ENCODE data around the gene MECP2.
A peak's percentile ranks its signal among the peaks of the same experiment; 100 is the strongest.
"Not testable (repeated sequence)": the region's sequence is repeated elsewhere in the genome, so short reads cannot be mapped to it uniquely, and the experiment has no call there.

The MECP2 gene

DNA sequence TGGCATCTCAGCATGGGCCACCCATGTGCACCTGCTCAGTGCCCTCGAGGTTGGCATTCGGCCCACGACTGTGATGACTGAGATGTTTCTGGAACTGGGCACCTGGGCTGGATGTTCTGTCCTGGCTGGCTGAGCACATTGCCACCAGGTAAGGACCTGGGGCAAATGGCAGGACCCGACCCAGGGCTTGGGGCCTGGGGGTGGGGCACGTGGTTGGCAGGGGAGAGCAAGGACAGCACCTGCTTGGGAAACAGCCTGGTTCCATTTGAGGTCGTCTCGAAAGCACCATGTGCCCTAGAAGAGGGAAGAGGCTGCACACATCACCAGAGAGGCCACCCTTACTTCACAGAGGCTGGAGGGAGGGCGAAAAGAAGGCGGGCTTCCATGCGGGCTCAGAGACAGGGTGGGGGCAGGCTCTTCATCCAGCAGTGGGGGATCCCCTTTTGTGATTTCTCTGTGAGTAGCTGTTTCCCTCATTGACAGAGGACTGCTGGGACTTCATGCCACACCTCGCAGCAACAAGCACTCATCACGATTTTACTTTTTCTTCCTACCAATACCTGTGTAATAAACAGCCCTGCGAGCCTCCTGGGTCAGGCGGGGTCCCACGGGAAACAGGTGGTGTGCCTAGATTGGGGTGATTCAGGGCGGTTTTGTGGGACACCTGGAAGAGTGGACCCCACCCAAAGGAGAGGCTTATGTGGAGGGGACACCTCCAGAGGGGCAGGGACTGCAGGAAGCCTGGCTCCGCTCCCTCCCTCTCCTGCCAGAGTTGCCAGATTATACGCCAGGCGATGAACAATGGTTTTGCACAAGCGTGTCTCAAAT lies 113.0 kb downstream of the MECP2 start:
- DNase-seq: no peak

DNA sequence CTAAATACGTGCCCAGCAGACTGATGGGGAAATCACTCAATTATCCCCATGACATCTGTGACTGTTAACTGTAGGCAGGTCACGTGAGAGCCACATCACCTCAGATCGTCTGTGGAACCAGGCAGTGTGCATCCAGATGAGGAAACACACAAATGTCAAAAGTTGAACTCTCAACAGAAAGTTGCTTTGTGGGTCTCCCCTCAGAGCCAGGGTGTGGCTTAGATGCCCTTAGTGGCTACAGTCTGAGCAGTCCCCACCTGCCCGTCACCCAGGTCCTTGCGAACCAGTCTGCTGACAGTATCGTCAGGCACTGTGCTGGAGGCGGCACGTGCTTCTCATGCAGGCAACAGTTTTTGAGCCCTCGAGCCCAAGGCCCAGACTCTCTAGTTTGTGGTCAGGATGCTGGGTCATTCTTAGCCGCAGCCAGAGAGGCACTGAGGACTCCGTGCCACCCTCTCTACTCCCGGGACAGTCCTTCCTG lies 114.2 kb downstream of the MECP2 start:
- DNase-seq: no peak

DNA sequence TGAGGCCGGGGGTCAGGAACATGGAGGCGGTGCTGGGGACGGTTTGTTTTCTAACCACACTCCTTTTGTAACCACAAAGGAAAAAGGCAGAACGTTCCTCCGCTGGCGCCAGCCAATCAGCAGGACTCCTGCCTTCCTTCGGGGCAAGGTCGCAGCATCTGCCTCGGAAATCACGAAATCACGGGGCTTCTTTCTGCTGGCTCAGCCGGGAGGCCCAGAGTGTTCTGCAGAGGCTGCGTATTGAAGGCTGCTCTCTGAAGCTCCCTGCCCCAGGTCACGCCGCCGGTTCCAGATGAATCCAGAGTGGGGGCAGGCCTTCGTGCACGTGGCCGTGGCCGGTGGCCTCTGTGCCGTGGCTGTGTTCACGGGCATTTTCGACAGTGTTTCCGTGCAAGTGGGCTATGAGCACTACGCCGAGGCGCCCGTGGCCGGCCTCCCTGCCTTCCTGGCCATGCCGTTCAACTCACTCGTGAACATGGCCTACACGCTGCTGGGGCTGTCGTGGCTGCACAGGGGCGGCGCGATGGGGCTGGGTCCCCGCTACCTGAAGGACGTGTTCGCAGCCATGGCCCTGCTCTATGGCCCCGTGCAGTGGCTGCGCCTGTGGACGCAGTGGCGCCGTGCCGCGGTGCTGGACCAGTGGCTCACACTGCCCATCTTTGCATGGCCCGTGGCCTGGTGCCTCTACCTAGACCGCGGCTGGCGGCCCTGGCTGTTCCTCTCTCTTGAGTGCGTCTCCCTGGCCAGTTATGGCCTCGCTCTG lies 115.6 kb downstream of the MECP2 start:
- DNase-seq: peak; percentile 38

DNA sequence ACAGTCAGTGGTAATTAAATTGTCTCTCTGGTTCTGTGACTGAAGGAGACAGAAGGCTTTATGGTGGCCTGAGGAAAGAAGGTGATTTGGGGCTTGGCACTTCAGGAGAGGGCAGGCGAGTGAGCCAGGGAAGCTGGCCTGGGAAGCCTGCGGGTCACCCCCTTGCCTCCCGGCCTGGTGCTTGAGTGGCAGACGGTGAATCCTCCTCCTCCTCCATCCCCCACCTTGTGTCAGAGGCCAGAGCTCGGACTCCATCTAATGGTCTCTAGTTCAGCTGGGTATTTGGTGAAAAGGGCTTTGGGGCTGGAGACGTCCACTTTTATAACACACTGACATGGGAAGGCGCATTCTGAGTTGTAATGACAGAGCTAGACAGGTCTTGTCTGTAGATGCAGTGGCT lies 116.3 kb downstream of the MECP2 start:
- no peak for DNase-seq

DNA sequence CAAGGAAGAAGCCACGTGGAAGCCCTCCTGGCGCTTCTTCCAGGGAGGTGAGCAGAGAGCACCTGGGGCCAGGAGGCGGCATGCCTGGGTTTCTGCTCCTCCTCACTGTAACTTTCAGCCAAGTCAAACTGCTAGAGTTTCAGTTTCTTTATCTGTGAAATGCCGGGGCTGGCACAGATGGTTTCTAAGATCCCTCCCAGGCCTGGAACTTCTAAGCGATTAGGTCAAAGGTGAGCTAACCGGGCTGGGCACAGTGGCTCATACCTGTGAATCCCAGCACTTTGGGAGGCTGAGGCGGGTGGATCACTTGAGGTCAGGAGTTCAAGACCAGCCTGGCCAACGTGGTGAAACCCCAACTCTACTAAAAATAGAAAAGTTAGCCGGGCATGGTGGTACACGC lies 117.1 kb downstream of the MECP2 start:
- DNase-seq: not testable (repeated sequence)

DNA sequence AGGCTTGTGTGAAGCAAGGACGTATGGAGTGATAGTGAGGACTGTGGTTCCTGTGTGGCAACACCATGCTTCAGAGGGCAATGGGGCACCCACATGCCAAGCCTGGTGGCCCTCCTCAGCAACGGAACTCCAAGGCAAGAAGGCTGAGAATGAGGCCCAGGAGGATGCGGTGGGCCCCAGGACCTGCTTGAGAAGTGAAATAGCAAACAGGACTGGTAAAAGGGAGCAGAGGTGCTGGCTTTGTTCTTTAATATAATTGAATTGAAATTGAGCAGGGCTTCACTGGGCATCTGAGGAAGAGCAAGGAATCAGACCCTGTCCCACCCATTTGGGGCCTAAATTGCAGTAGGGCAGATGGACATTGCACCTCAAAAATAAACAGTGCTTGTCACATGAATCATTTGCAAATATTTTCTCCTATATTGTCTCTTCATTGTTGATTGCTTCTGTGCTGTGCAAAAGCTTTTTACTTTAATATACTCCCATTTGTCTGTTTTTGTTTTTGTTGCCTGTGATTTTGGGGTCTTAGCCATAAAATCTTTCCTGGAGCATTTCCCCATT lies 122.7 kb downstream of the MECP2 start:
- DNase-seq: no peak

DNA sequence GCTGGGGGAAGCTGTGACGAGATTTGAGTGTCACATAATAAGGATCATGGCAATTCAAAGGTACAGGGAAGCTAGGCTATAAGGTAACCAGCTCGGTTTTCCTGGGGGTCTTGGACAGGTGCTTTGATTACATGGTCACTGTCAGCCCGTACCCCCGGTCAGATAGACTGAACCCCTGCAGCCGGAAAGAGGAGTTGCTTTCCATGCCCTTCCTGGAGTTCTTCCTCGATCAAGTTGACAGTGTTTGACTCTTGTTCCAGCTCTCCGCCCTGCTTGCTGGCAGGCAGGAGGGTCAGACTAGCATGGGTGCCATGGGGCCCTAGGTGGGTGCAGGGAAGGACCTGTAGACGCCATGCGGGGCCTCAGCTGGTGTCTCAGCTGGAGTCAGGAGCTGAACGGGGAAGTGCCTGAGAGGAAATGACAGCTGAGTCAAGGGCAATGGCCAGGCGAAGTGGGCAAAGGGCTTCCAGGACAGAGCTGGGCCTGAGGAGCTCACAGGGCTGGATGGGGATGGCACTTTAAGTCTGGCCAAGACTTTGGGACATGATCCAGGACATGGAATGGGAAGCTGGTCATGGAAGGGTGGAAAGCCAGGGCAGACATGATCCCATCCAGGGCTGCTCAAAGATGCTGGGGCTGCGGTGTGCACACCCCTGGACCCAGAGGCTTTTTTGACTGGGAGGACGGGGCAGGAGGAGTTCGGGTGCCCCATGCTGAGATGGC lies 123.4 kb downstream of the MECP2 start:
- DNase-seq: no peak

DNA sequence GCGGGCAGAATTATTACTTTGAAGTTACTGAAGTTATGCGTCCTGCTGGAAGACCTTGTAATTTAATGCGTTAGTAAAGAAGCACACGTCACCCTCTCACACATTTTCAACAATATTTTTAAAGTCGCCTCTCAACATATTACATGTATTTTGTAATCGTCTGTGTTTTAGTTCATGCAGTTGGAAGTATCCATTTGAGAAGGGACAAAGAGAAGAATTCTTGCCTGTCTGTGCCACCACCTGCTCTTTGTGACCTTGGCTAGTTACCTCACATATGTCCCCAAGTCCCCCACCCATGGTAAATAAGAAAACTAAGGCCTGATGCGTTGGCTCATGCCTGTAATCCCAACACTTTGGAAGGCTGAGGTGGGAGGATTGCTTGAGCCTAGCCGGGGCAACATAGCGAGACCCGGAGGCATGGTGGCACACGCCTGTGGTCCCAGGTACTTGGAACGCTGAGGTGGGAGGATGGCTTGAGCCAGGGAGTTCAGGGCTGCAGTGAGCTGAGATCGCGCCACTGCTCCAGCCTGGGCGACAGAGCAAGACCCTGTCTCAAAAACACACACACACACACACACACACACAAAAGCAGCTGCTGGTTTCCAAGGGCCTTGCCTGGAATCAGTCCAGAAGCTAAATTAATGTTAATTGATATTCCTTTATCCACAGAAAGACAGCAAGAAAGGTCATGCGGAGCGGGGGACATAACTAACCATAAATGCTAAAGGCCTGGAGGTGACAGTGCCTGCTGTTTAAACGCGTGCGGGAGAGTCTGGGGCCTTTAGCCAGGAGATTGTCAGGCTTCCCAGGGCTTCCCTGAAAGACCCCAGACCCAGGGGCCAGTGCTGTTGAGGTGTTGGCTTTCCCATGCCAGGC lies 124.2 kb downstream of the MECP2 start:
- no peak for DNase-seq

DNA sequence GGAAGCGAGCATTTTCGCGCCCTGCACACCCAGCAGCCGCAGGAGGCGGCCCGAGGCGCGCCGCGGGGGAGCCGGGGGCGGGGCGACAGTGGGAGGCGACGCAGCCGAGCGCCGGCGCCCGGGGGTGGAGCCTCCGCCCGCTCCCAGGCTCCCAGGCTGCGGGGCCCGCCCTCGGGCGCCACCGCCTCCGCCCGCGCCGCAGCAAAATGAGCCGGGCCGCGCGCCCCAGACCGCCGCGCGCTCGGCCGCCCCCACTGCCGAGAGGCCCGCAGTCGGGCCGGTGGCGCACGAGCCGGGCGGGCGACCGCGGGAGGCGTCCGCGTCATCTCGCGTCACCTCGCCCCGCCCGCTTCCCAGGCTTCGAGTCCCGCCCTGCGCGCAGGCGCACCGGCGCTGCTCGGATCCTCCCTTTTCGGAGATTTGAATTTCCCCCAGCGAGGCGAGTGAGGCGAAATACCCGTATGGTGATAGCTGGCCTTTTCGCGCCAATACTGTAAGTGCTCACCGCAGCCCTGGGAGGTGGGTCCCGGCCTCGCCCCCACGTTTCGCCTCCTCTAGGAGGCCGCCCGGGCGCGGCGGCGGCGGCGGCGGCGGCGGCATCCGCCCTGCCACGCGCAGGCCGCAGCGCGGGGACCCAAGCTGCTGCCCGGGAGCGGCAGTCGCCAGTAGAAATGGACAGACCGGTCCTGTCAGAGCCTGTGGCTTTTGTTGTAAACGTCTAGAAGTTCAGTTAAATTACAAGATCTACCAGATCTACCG lies 125.0 kb downstream of the MECP2 start, which contains the start of gene TMEM187:
TMEM187 (plus strand) TSS at position 387 of the 759 bp plus-strand sequence. CDS start 9,309 bp downstream, outside the sequence.
- DNase-seq: peak; percentile 81
